ENCODE results near the gene KDM4C. TPM values are rescaled to one million over a fixed set of nuclear protein-coding genes. Genes with fewer than 3 reads are reported as not detected.
A peak's percentile ranks its signal among the peaks of the same experiment; 100 is the strongest.

KDM4C gene
- total RNA-seq, 1 donor from 2014 or later, result 18.2 TPM

GRCh38 chr9:6759185-6759977 lies 1.6 kb downstream of the KDM4C start:
- Histone ChIP-seq H3K9me3 (ENCODE audit: insufficient read depth, low read depth, low read length) (no peaks in the 10 kb centered on the region), H3K4me3 (ENCODE audit: insufficient read depth, low read depth, low read length) (peak overlapping the region; percentile 92), H3K4me1 (ENCODE audit: insufficient read depth, low read length) (peaks cover 8% of the 10 kb centered on the region), H4K20me1 (ENCODE audit: insufficient read depth, low read length) (peaks cover 22% of the 10 kb centered on the region), H3K79me2 (ENCODE audit: insufficient read depth, low read length) (peaks cover 48% of the 10 kb centered on the region), H3K36me3 (ENCODE audit: insufficient read depth, low read length) (no peaks in the 10 kb centered on the region), H3K4me2 (ENCODE audit: low read length) (peak overlapping the region; percentile 96), H2AFZ (ENCODE audit: low read depth, low read length) (peak overlapping the region; percentile 99), H3K27ac (ENCODE audit: low read depth, low read length) (peak overlapping the region; percentile 99), H3K27me3 (ENCODE audit: insufficient read depth, low read length) (no peaks in the 10 kb centered on the region), H3K9ac (ENCODE audit: low read length) (peak overlapping the region; percentile 95)
- Mint-ChIP-seq H3K4me3 (ENCODE audit: unreplicated experiment) (peak overlapping the region; percentile 93), H3K9me3 (ENCODE audit: unreplicated experiment) (no peaks in the 10 kb centered on the region), H3K4me1 (ENCODE audit: low read depth, unreplicated experiment) (peaks cover 5% of the 10 kb centered on the region), H3K27me3 (ENCODE audit: low read depth, unreplicated experiment) (no peaks in the 10 kb centered on the region), H3K36me3 (ENCODE audit: low read depth, unreplicated experiment) (no peaks in the 10 kb centered on the region), H3K27ac (ENCODE audit: unreplicated experiment) (peak overlapping the region; percentile 89)
- FAIRE-seq (no peak), DNase-seq (ENCODE audit: low read depth) (peak; percentile 84)
- TF ChIP-seq CTCF (IDR thresholded peaks at IDR 0.05; ENCODE audit: insufficient read depth, low read depth, low read length) (no peak), EZH2 (IDR thresholded peaks at IDR 0.05; ENCODE audit: insufficient read depth, low read length) (no peak)

DNA sequence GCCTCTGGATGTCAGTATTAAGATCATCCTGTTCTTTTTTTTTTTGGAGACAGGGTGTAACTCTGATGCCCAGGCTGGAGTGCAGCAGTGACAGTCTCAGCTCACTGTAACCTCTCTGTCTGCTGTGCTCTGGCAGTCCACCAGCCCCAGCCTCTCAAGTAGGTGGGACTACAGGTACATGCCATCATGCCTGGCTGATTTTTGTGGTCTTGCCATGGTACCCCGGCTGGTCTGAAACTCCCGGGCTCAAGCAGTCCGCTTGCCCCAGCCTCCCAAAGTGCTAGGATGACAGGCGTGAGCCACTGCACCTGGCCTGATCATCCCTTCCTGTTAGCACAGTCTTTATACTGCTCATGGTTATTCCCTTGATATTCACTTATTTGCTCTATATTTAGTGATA lies 3.5 kb downstream of the KDM4C start:
- H3K4me2 ChIP-seq (ENCODE audit: low read length), result no peak overlapping the region
- Mint-ChIP-seq H3K27ac (ENCODE audit: unreplicated experiment) (no peak overlapping the region), H3K4me1 (ENCODE audit: low read depth, unreplicated experiment) (peaks cover 14% of the 10 kb centered on the region), H3K36me3 (ENCODE audit: low read depth, unreplicated experiment) (no peaks in the 10 kb centered on the region), H3K27me3 (ENCODE audit: low read depth, unreplicated experiment) (no peaks in the 10 kb centered on the region), H3K4me3 (ENCODE audit: unreplicated experiment) (no peak overlapping the region), H3K9me3 (ENCODE audit: unreplicated experiment) (no peaks in the 10 kb centered on the region)
- no peaks in the 10 kb centered on the region for H3K9me3 ChIP-seq (ENCODE audit: insufficient read depth, low read depth, low read length)
- H2AFZ ChIP-seq (ENCODE audit: low read depth, low read length), result no peak overlapping the region
- H3K27ac ChIP-seq (ENCODE audit: low read depth, low read length), result no peak overlapping the region
- no peak overlapping the region for H3K4me3 ChIP-seq (ENCODE audit: insufficient read depth, low read depth, low read length)
- no peak for TF ChIP-seq CTCF (IDR thresholded peaks at IDR 0.05; ENCODE audit: insufficient read depth, low read depth, low read length)
- no peak for TF ChIP-seq EZH2 (IDR thresholded peaks at IDR 0.05; ENCODE audit: insufficient read depth, low read length)
- H3K4me1 ChIP-seq (ENCODE audit: insufficient read depth, low read length), result peaks cover 8% of the 10 kb centered on the region
- no peaks in the 10 kb centered on the region for H3K36me3 ChIP-seq (ENCODE audit: insufficient read depth, low read length)
- H3K9ac ChIP-seq (ENCODE audit: low read length), result no peak overlapping the region
- peaks cover 32% of the 10 kb centered on the region for H4K20me1 ChIP-seq (ENCODE audit: insufficient read depth, low read length)
- DNase-seq (ENCODE audit: low read depth) (no peak), FAIRE-seq (no peak)
- H3K27me3 ChIP-seq (ENCODE audit: insufficient read depth, low read length), result no peaks in the 10 kb centered on the region
- peaks cover 57% of the 10 kb centered on the region for H3K79me2 ChIP-seq (ENCODE audit: insufficient read depth, low read length)

GRCh38 chr9:6763244-6763643 lies 5.5 kb downstream of the KDM4C start:
- TF ChIP-seq EZH2 (IDR thresholded peaks at IDR 0.05; ENCODE audit: insufficient read depth, low read length) (no peak), CTCF (IDR thresholded peaks at IDR 0.05; ENCODE audit: insufficient read depth, low read depth, low read length) (no peak)
- H3K79me2 ChIP-seq (ENCODE audit: insufficient read depth, low read length), result peaks cover 60% of the 10 kb centered on the region

More at GRCh38 chr9:6763244-6763643, 5.5 kb downstream of the KDM4C start:
- Histone ChIP-seq H3K4me3 (ENCODE audit: insufficient read depth, low read depth, low read length) (no peak overlapping the region), H3K4me2 (ENCODE audit: low read length) (no peak overlapping the region), H2AFZ (ENCODE audit: low read depth, low read length) (no peak overlapping the region), H3K36me3 (ENCODE audit: insufficient read depth, low read length) (no peaks in the 10 kb centered on the region), H3K9ac (ENCODE audit: low read length) (no peak overlapping the region), H3K27ac (ENCODE audit: low read depth, low read length) (no peak overlapping the region), H3K9me3 (ENCODE audit: insufficient read depth, low read depth, low read length) (no peaks in the 10 kb centered on the region), H3K4me1 (ENCODE audit: insufficient read depth, low read length) (peaks cover 2% of the 10 kb centered on the region), H3K27me3 (ENCODE audit: insufficient read depth, low read length) (no peaks in the 10 kb centered on the region), H4K20me1 (ENCODE audit: insufficient read depth, low read length) (peaks cover 45% of the 10 kb centered on the region)
- FAIRE-seq (no peak), DNase-seq (ENCODE audit: low read depth) (no peak)
- Mint-ChIP-seq H3K27me3 (ENCODE audit: low read depth, unreplicated experiment) (no peaks in the 10 kb centered on the region), H3K27ac (ENCODE audit: unreplicated experiment) (no peak overlapping the region), H3K4me3 (ENCODE audit: unreplicated experiment) (no peak overlapping the region), H3K9me3 (ENCODE audit: unreplicated experiment) (no peaks in the 10 kb centered on the region), H3K4me1 (ENCODE audit: low read depth, unreplicated experiment) (peaks cover 12% of the 10 kb centered on the region), H3K36me3 (ENCODE audit: low read depth, unreplicated experiment) (no peaks in the 10 kb centered on the region)
